ENCODE data around the gene MYBBP1A.

DNA sequence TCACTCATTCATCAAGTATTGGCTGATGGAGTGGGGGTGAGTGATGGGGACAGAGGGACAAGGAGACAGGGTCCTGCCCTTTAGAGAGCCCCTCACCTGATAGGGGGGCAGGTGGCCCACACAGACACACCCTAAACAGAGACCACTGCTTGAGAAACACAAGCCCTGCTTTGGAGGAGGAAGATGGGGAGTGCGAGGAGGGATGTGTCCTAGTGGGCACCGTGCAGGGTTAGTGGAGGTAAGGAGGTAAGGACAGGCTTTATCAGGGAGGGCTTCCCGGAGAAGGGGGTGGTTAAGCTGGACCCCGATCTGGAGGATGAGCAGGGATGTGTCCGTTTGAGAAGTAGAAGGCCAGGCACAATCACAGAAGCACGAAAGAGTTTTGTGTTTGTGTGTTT, 21.0 kb upstream of the MYBBP1A start:
- TF ChIP-seq, protein P1, sequence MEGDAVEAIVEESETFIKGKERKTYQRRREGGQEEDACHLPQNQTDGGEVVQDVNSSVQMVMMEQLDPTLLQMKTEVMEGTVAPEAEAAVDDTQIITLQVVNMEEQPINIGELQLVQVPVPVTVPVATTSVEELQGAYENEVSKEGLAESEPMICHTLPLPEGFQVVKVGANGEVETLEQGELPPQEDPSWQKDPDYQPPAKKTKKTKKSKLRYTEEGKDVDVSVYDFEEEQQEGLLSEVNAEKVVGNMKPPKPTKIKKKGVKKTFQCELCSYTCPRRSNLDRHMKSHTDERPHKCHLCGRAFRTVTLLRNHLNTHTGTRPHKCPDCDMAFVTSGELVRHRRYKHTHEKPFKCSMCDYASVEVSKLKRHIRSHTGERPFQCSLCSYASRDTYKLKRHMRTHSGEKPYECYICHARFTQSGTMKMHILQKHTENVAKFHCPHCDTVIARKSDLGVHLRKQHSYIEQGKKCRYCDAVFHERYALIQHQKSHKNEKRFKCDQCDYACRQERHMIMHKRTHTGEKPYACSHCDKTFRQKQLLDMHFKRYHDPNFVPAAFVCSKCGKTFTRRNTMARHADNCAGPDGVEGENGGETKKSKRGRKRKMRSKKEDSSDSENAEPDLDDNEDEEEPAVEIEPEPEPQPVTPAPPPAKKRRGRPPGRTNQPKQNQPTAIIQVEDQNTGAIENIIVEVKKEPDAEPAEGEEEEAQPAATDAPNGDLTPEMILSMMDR (IDR thresholded peaks at IDR 0.05 in 8 of 11, conservative IDR thresholded peaks at IDR 0.05 in 3 of 11) = no peak
- TF ChIP-seq POLR2A (IDR thresholded peaks at IDR 0.05) = no peak
- TF ChIP-seq POLR2AphosphoS5 (IDR thresholded peaks at IDR 0.05) = no peak
